Activated naive CD4-positive, alpha-beta T cell treated with anti-CD3 and anti-CD28 coated beads, Interleukin-2, amount 50 U/mL, for 24 hours (primary cell): Measurements from ENCODE around the gene CXCL8.
"Not testable (repeated sequence)": the region's sequence is repeated elsewhere in the genome, so short reads cannot be mapped to it uniquely, and the experiment has no call there.

Experiments
- H3K27ac Mint-ChIP-seq: one replicate; pipeline ENCODE4 v1.8.0; 2021; ENCODE audit warnings: mild to moderate bottlenecking, mixed read lengths
- H3K27me3 Mint-ChIP-seq: one replicate; pipeline ENCODE4 v1.8.0; 2021; ENCODE audit warnings: mixed read lengths
- H3K36me3 Mint-ChIP-seq: one replicate; pipeline ENCODE4 v1.8.0; 2021; ENCODE audit warnings: mixed read lengths
- H3K4me1 Mint-ChIP-seq: one replicate; pipeline ENCODE4 v1.8.0; 2021; ENCODE audit warnings: mixed read lengths
- H3K4me3 Mint-ChIP-seq: one replicate; pipeline ENCODE4 v1.8.0; 2021; ENCODE audit warnings: mild to moderate bottlenecking, mixed read lengths
- H3K9me3 Mint-ChIP-seq: one replicate; pipeline ENCODE4 v1.8.0; 2021; ENCODE audit warnings: mixed read lengths

Gene CXCL8

GRCh38 chr4:73751830-73752229, 11.5 kb downstream of the CXCL8 start:
- no peaks in the 10 kb centered on the region for H3K27me3 Mint-ChIP-seq
- no peak overlapping the region for H3K27ac Mint-ChIP-seq
- no peaks in the 10 kb centered on the region for H3K4me1 Mint-ChIP-seq
- no peaks in the 10 kb centered on the region for H3K9me3 Mint-ChIP-seq
- no peaks in the 10 kb centered on the region for H3K36me3 Mint-ChIP-seq
- no peak overlapping the region for H3K4me3 Mint-ChIP-seq

- Mint-ChIP-seq H3K27me3 (no peaks in the 10 kb centered on the region), H3K36me3 (no peaks in the 10 kb centered on the region), H3K4me3 (no peak overlapping the region), H3K9me3 (no peaks in the 10 kb centered on the region), H3K4me1 (no peaks in the 10 kb centered on the region), H3K27ac (no peak overlapping the region)
These were observed 12.1 kb downstream of the CXCL8 start for GRCh38 chr4:73752424-73752823.

- H3K4me3 Mint-ChIP-seq, result no peak overlapping the region
- no peaks in the 10 kb centered on the region for H3K9me3 Mint-ChIP-seq
- H3K27ac Mint-ChIP-seq, result no peak overlapping the region
- no peaks in the 10 kb centered on the region for H3K4me1 Mint-ChIP-seq
- H3K27me3 Mint-ChIP-seq, result peaks cover 2% of the 10 kb centered on the region
- H3K36me3 Mint-ChIP-seq, result no peaks in the 10 kb centered on the region
These were observed 12.8 kb downstream of the CXCL8 start for GRCh38 chr4:73753215-73753614.

- Mint-ChIP-seq H3K4me1 (no peaks in the 10 kb centered on the region), H3K27me3 (peaks cover 2% of the 10 kb centered on the region), H3K9me3 (no peaks in the 10 kb centered on the region), H3K4me3 (no peak overlapping the region), H3K36me3 (no peaks in the 10 kb centered on the region), H3K27ac (no peak overlapping the region)
These were observed 14.6 kb downstream of the CXCL8 start for GRCh38 chr4:73754934-73755333.

- Mint-ChIP-seq H3K27me3 (peaks cover 2% of the 10 kb centered on the region), H3K4me3 (no peak overlapping the region), H3K4me1 (no peaks in the 10 kb centered on the region), H3K27ac (no peak overlapping the region), H3K9me3 (no peaks in the 10 kb centered on the region), H3K36me3 (no peaks in the 10 kb centered on the region)
These were observed 19.0 kb downstream of the CXCL8 start for GRCh38 chr4:73759357-73759756.

GRCh38 chr4:73761856-73762255, 21.5 kb downstream of the CXCL8 start:
- Mint-ChIP-seq H3K36me3 (no peaks in the 10 kb centered on the region), H3K4me3 (no peak overlapping the region), H3K9me3 (no peaks in the 10 kb centered on the region), H3K27me3 (peaks cover 2% of the 10 kb centered on the region), H3K27ac (no peak overlapping the region), H3K4me1 (no peaks in the 10 kb centered on the region)

- H3K27me3 Mint-ChIP-seq, result peaks cover 2% of the 10 kb centered on the region
- no peaks in the 10 kb centered on the region for H3K9me3 Mint-ChIP-seq
- H3K4me3 Mint-ChIP-seq, result no peak overlapping the region
- no peaks in the 10 kb centered on the region for H3K4me1 Mint-ChIP-seq
- H3K36me3 Mint-ChIP-seq, result no peaks in the 10 kb centered on the region
- no peak overlapping the region for H3K27ac Mint-ChIP-seq
These were observed 22.0 kb downstream of the CXCL8 start for GRCh38 chr4:73762409-73762808.

- Mint-ChIP-seq H3K4me3 (no peak overlapping the region), H3K36me3 (no peaks in the 10 kb centered on the region), H3K9me3 (no peaks in the 10 kb centered on the region), H3K27me3 (no peaks in the 10 kb centered on the region), H3K27ac (no peak overlapping the region), H3K4me1 (no peaks in the 10 kb centered on the region)
These were observed 23.5 kb downstream of the CXCL8 start for GRCh38 chr4:73763877-73764276.

GRCh38 chr4:73764513-73764912, 24.1 kb downstream of the CXCL8 start:
- Mint-ChIP-seq H3K4me1 (no peaks in the 10 kb centered on the region), H3K36me3 (no peaks in the 10 kb centered on the region), H3K9me3 (no peaks in the 10 kb centered on the region), H3K4me3 (no peak overlapping the region), H3K27ac (no peak overlapping the region), H3K27me3 (no peaks in the 10 kb centered on the region)

- Mint-ChIP-seq H3K4me1 (no peaks in the 10 kb centered on the region), H3K36me3 (no peaks in the 10 kb centered on the region), H3K9me3 (no peaks in the 10 kb centered on the region), H3K4me3 (no peak overlapping the region), H3K27ac (no peak overlapping the region), H3K27me3 (no peaks in the 10 kb centered on the region)
These were observed 24.9 kb downstream of the CXCL8 start for GRCh38 chr4:73765296-73765695.

GRCh38 chr4:73770917-73771316, 30.5 kb downstream of the CXCL8 start:
- H3K27me3 Mint-ChIP-seq, result no peaks in the 10 kb centered on the region
- H3K36me3 Mint-ChIP-seq, result no peaks in the 10 kb centered on the region
- H3K4me3 Mint-ChIP-seq, result no peak overlapping the region
- H3K27ac Mint-ChIP-seq, result no peak overlapping the region
- no peaks in the 10 kb centered on the region for H3K4me1 Mint-ChIP-seq
- no peaks in the 10 kb centered on the region for H3K9me3 Mint-ChIP-seq

- Mint-ChIP-seq H3K27ac (no peak overlapping the region), H3K9me3 (no peaks in the 10 kb centered on the region), H3K36me3 (no peaks in the 10 kb centered on the region), H3K4me3 (no peak overlapping the region), H3K4me1 (no peaks in the 10 kb centered on the region), H3K27me3 (no peaks in the 10 kb centered on the region)
These were observed 32.0 kb downstream of the CXCL8 start for GRCh38 chr4:73772363-73772762.

GRCh38 chr4:73774406-73774805, 34.0 kb downstream of the CXCL8 start:
- not testable (repeated sequence) for H3K4me3 Mint-ChIP-seq, H3K36me3 Mint-ChIP-seq, H3K4me1 Mint-ChIP-seq, H3K9me3 Mint-ChIP-seq, H3K27me3 Mint-ChIP-seq, H3K27ac Mint-ChIP-seq

GRCh38 chr4:73776321-73776729, 36.0 kb downstream of the CXCL8 start:
- Mint-ChIP-seq H3K4me3 (no peak overlapping the region), H3K36me3 (no peaks in the 10 kb centered on the region), H3K9me3 (no peaks in the 10 kb centered on the region), H3K27ac (no peak overlapping the region), H3K27me3 (no peaks in the 10 kb centered on the region), H3K4me1 (no peaks in the 10 kb centered on the region)

GRCh38 chr4:73777612-73778011, 37.2 kb downstream of the CXCL8 start:
- Mint-ChIP-seq H3K27me3 (no peaks in the 10 kb centered on the region), H3K4me3 (no peak overlapping the region), H3K9me3 (no peaks in the 10 kb centered on the region), H3K4me1 (no peaks in the 10 kb centered on the region), H3K27ac (no peak overlapping the region), H3K36me3 (no peaks in the 10 kb centered on the region)

GRCh38 chr4:73780243-73780642, 39.9 kb downstream of the CXCL8 start:
- H3K4me3 Mint-ChIP-seq, result no peak overlapping the region
- no peaks in the 10 kb centered on the region for H3K36me3 Mint-ChIP-seq
- no peak overlapping the region for H3K27ac Mint-ChIP-seq
- no peaks in the 10 kb centered on the region for H3K27me3 Mint-ChIP-seq
- no peaks in the 10 kb centered on the region for H3K9me3 Mint-ChIP-seq
- H3K4me1 Mint-ChIP-seq, result no peaks in the 10 kb centered on the region

- H3K36me3 Mint-ChIP-seq, result no peaks in the 10 kb centered on the region
- H3K9me3 Mint-ChIP-seq, result no peaks in the 10 kb centered on the region
- no peak overlapping the region for H3K27ac Mint-ChIP-seq
- H3K4me3 Mint-ChIP-seq, result no peak overlapping the region
- no peaks in the 10 kb centered on the region for H3K4me1 Mint-ChIP-seq
- no peaks in the 10 kb centered on the region for H3K27me3 Mint-ChIP-seq
These were observed 40.5 kb downstream of the CXCL8 start for GRCh38 chr4:73780834-73781233.
